Measurements from ENCODE around the gene MAX. TPM values are rescaled to one million over a fixed set of nuclear protein-coding genes. Genes with fewer than 3 reads are reported as not detected.
"Not testable (repeated sequence)": the region's sequence is repeated elsewhere in the genome, so short reads cannot be mapped to it uniquely, and the experiment has no call there.

Gene MAX
- total RNA-seq, 1 experiment from 2014 or later, result 51.3 TPM

DNA sequence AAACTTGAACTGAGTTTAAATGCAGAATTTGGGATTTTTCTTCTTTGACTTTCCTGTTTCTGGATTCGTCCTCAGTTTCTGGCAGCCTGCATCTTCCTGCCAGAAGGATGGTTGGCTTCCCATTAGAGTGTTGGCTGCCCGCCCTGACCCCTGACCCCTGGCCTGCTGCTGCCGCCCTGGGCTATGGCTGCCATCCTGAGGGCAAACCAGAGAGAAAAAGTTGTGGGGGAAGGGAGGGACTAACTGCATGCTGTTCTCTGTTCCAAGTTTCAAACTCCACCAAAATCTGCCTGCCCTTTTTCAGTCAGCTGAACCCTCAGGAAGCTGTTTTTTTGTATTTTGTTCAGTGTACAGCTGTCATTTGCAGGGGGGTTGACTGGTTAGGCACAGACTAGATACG lies 67.3 kb downstream of the MAX start:
- no peak for DNase-seq (ENCODE audit: low read depth)

DNA sequence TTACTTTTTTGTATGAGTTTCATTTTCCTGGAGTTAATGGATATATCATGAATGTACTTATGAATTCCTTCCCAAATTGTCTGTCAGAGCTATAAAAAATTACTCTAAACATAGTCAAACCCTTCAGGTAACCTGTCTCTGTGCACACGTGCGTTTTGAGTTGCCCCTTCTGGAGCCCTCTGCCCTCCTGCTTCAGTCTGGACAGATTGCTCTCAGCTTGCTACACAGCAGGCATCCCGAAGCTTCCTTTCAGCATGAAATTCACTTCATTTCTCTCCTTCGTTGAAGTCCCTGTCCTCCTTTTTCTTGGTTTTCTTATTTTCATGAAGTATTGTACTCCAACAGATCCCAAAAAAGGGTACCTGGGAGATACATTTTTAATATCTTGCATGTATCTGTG lies 68.3 kb downstream of the MAX start:
- DNase-seq (ENCODE audit: low read depth), result no peak

DNA sequence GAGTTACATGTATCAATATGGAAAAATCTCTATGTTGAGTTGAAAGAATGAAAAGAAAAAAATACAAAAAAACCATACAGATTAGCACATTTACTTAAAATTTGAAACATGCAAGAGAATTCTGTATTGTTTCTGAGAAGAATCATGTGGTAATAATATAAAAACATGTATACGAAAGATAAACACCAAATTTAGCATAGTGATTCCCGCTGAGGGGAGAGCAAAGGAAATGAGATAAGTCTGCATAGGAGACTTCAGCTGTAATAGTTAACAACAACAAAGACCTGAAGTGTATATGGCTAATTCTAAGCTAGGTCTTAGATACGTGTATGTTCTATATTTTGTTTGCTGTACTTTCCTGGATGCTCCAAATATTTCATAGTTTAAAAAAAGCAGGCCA lies 69.1 kb downstream of the MAX start:
- no peak for DNase-seq (ENCODE audit: low read depth)

GRCh38 chr14:65032319-65032718 lies 70.0 kb downstream of the MAX start:
- DNase-seq (ENCODE audit: low read depth), result no peak

GRCh38 chr14:65031321-65031720 lies 71.0 kb downstream of the MAX start:
- DNase-seq (ENCODE audit: low read depth), result not testable (repeated sequence)

GRCh38 chr14:65028937-65029336 lies 73.4 kb downstream of the MAX start:
- DNase-seq (ENCODE audit: low read depth), result no peak

DNA sequence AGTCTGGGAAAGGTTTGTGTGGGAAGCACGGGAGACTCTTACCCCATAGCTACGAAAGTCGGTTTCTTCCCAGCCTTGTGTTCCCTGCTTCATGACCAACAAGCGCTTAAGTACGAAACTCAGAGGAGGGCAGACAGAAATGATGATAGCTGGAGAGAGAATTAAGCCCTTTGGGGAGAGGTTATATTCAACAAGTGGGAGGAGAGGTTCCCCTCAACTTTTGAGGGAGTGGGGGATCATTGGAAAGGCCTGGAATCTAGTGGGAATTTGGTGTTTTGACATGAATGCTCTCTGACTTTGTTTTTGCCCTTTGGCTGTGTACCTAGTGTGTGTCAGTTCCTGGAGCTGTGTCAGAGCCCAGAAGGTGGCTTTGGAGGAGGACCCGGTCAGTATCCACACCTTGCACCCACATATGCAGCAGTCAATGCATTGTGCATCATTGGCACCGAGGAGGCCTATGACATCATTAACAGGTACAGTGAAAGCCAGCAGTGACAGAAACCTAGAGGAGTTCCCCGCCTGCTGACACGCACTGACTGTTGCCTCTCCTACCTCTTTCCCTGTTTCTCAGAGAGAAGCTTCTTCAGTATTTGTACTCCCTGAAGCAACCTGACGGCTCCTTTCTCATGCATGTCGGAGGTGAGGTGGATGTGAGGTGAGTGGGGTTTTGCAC lies 75.1 kb downstream of the MAX start:
- no peak for DNase-seq (ENCODE audit: low read depth)

- no peak for DNase-seq (ENCODE audit: low read depth)
These were observed 75.8 kb downstream of the MAX start for GRCh38 chr14:65026526-65026925.

- no peak for DNase-seq (ENCODE audit: low read depth)
These were observed 76.5 kb downstream of the MAX start for GRCh38 chr14:65025818-65026217.

Other genes starting within 250 kb of the MAX start
- 1.3 and 2.2 TPM in 2 replicates for gene SPTB, start 222.6 kb downstream of the MAX start, total RNA-seq (2014; rRNA removed; shearing (Covaris generic))
- 82.5 and 130 TPM in 2 replicates for gene CHURC1, start 188.1 kb downstream of the MAX start, total RNA-seq (2014; rRNA removed; shearing (Covaris generic))
- gene GPX2, start 159.8 kb downstream of the MAX start, total RNA-seq (2014; rRNA removed; shearing (Covaris generic)), result not detected in 2 replicates
- 9.9 and 13.8 TPM in 2 replicates for gene RAB15, start 130.2 kb downstream of the MAX start, total RNA-seq (2014; rRNA removed; shearing (Covaris generic))
- 13.8 and 15.8 TPM in 2 replicates for gene FNTB, start 115.6 kb downstream of the MAX start, total RNA-seq (2014; rRNA removed; shearing (Covaris generic))